ENCODE results near the gene CPM.
"Not testable (repeated sequence)": the region's sequence is repeated elsewhere in the genome, so short reads cannot be mapped to it uniquely, and the experiment has no call there.

CPM gene

GRCh38 chr12:68844788-68845695, 87.9 kb downstream of the CPM start:
- no peak for DNase-seq

GRCh38 chr12:68844318-68844745, 88.6 kb downstream of the CPM start:
- DNase-seq = no peak

- DNase-seq = no peak
Observed at GRCh38 chr12:68842784-68843567, 90.0 kb downstream of the CPM start.

- no peak for DNase-seq
Observed at GRCh38 chr12:68842123-68842522, 90.8 kb downstream of the CPM start.

- no peak for DNase-seq
Observed at GRCh38 chr12:68841717-68842116, 91.3 kb downstream of the CPM start.

GRCh38 chr12:68841175-68841574, 91.8 kb downstream of the CPM start:
- DNase-seq = not testable (repeated sequence)

GRCh38 chr12:68839183-68840147, 93.5 kb downstream of the CPM start:
- no peak for DNase-seq

- no peak for DNase-seq
Observed at GRCh38 chr12:68838046-68838886, 94.7 kb downstream of the CPM start.

GRCh38 chr12:68837215-68837614, 95.8 kb downstream of the CPM start:
- no peak for DNase-seq

- no peak for DNase-seq
Observed at GRCh38 chr12:68835333-68835908, 97.5 kb downstream of the CPM start.

GRCh38 chr12:68833508-68833907, 99.5 kb downstream of the CPM start:
- DNase-seq = no peak

- DNase-seq = no peak
Observed at GRCh38 chr12:68832504-68832867, 100.5 kb downstream of the CPM start.

GRCh38 chr12:68831751-68832503, 101.0 kb downstream of the CPM start:
- no peak for DNase-seq

- DNase-seq = no peak
Observed at GRCh38 chr12:68831272-68831671, 101.7 kb downstream of the CPM start.

GRCh38 chr12:68828672-68829068, 104.3 kb downstream of the CPM start:
- DNase-seq = no peak

GRCh38 chr12:68827895-68828671, 104.9 kb downstream of the CPM start:
- DNase-seq = no peak

- DNase-seq = no peak
Observed at GRCh38 chr12:68825569-68826217, 107.3 kb downstream of the CPM start.

GRCh38 chr12:68824597-68825250, 108.2 kb downstream of the CPM start:
- no peak for DNase-seq

GRCh38 chr12:68824131-68824530, 108.8 kb downstream of the CPM start:
- no peak for DNase-seq

Data from NCI-H1105 (cell line).